ENCODE results near the gene ACOT8.
A peak's percentile ranks its signal among the peaks of the same experiment; 100 is the strongest.
"Not testable (repeated sequence)": the region's sequence is repeated elsewhere in the genome, so short reads cannot be mapped to it uniquely, and the experiment has no call there.

ACOT8 gene

DNA sequence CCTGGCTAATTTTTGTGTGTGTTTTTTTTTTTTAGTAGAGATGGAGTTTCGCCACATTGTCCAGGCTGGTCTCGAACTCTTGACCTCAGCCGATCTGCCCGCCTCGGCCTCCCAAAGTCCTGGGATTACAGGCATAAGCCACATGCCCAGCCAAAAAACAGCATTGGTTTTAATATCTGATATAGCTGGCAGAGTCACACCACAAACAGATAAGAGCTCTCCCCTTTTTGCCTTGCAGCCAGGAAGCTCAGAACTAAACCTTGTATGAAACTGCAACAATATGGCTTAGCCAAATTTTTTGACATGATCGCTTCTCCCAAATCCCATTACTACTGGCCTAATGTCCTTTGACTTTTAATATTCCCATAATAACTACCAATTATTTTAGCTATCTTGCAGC lies 4.9 kb downstream of the ACOT8 start:
- peak; percentile 26 for DNase-seq (ENCODE audit: low spot score)

- DNase-seq (ENCODE audit: low spot score), result no peak
Measured at GRCh38 chr20:45851501-45851900, 5.7 kb downstream of the ACOT8 start.

DNA sequence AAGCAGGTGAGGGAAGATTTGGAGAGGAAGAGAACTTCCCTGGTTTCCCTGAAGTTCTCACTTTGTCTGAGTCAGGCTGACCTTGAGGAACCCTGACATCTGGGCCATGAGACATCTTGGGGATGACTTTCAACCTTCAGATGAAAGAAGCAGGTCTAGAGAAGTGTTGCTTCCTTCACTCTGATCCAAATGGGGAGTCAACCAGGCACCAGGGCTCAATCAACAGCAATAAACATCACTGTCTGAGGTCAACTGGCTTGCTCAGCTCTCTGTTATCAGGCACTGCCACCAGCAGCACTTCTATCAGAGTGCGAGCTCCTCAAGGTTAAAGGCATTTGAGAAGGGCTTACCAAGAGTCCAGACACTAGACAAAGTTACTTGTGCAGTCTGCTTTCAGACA lies 6.3 kb downstream of the ACOT8 start:
- DNase-seq (ENCODE audit: low spot score), result peak; percentile 86

GRCh38 chr20:45850238-45850637 lies 7.0 kb downstream of the ACOT8 start:
- no peak for DNase-seq (ENCODE audit: low spot score)

- DNase-seq (ENCODE audit: low spot score), result no peak
Measured at GRCh38 chr20:45848969-45849582, 8.1 kb downstream of the ACOT8 start.

GRCh38 chr20:45848421-45848820 lies 8.8 kb downstream of the ACOT8 start:
- no peak for DNase-seq (ENCODE audit: low spot score)

DNA sequence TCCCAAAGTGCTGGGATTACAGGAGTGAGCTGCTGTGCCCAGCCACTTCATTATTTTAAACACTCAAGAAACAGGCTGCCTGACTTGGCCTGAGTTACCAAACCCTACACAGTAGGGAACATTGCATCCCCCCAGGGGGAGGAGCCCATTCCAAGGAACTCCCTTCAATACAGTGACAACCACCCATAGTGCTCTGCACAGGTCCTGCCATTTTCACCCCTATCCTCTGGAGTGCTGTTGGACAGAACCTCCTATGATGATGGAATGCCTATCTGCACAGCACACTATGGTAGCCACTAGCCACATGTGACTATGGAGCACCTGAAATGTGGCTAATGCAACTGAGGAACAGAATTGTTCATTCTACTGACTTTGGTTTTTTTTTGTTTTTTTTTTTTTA lies 11.7 kb downstream of the ACOT8 start:
- no peak for DNase-seq (ENCODE audit: low spot score)

GRCh38 chr20:45843506-45843905 lies 13.7 kb downstream of the ACOT8 start:
- DNase-seq (ENCODE audit: low spot score), result no peak

DNA sequence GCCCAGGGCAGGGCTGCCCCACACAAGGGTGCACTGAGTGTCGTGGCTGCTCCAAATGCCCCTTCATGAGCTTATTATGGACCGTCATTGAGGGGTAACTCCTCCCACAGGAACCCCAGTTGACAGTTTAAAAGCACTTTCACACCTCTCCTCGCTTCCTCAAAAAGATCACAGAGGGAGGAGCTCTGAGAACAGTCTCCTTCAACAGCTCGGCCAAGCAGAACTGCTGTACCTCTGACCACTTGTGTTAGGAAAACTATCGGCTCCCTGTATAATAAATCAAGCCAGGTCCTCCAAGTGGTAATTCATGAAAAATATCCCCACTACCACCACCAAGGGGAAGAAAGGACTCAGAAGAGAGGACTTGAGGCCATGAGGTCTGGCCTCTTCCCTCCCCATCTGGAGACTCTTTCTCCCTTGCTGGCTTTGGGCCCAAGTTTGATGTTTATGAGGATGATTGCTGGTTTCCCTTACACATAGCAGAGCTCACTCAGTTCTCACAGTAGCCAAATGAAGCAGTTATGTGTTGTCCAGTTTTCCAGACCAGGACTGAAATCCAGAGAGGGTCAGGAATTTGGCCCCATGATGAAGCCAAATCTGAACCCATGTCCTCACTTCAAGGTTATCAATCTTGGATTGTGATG lies 14.9 kb downstream of the ACOT8 start:
- no peak for DNase-seq (ENCODE audit: low spot score)

- no peak for DNase-seq (ENCODE audit: low spot score)
Measured at GRCh38 chr20:45841407-45842129, 15.6 kb downstream of the ACOT8 start.

GRCh38 chr20:45840700-45841198 lies 16.4 kb downstream of the ACOT8 start:
- no peak for DNase-seq (ENCODE audit: low spot score)

GRCh38 chr20:45836841-45837240 lies 20.4 kb downstream of the ACOT8 start:
- peak; percentile 34 for DNase-seq (ENCODE audit: low spot score)

DNA sequence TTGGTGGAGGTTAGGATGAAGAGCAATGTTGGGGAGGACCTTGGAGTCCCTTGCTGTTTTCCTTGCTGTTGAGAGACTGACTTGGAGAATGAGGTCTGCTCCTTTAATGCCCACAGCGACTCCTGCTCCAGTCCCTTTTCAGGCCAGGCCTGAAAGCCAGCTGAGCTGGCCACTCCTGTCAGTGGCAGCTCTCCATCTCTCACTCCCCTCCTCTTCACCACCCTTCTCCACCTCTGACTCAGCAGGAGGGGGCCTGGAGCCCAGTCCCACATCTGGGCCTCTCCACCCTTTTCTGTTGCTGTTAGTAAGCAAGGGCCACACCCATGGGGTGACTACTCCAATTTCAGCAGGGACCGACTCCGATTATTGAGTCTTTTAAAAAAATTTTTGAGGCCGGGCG lies 21.4 kb downstream of the ACOT8 start:
- peak; percentile 74 for DNase-seq (ENCODE audit: low spot score)

GRCh38 chr20:45835329-45835765 lies 21.8 kb downstream of the ACOT8 start:
- no peak for DNase-seq (ENCODE audit: low spot score)

GRCh38 chr20:45834797-45835161 lies 22.4 kb downstream of the ACOT8 start:
- no peak for DNase-seq (ENCODE audit: low spot score)

- DNase-seq (ENCODE audit: low spot score), result no peak
Measured at GRCh38 chr20:45833883-45834796, 23.1 kb downstream of the ACOT8 start.

DNA sequence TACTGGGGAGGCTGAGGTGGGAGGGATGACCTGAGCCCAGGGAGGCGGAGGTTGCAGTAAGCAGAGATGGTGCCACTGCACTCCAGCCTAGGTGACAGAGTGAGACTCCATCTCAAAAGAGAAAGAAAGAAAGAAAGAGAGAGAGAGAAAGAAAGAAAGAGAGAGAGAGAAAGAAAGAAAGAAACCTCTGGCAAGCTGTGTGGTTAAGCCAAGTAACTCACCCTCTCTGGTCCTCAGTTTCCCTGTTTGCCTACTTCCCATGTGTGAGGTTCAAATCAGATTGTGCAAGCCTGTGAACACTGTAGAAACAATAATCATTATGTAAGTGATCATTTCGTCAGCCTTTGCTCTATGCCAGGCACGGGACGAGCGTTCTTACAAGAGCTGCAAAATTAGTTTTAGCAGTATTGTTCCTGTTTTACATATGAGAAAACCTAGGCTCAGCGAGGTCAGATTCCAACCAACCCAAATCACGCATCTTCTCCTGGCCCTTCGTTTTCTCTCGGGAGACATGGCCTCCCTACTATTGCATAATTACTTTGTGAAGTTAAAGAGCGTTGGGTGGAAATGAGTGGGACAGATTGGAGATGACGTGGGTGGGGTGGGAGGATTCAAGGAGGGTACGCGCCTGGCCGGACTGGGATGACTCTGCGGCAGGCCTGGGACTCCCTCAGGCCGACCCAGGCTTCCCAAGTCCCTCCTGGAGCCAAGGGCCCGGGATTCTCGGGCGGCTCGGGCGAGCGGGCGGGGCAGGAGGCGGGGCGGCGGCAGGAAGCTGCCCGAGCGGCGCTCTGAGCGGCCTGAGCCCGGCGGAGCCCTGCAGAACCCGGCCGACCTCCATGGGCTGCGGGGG lies 23.9 kb downstream of the ACOT8 start, which contains the start of gene SNX21:
TSS of gene SNX21 (plus strand) at position 770 of the 853 bp plus-strand sequence. CDS start 121 bp downstream, outside the sequence.
- no peak for DNase-seq (ENCODE audit: low spot score)

DNA sequence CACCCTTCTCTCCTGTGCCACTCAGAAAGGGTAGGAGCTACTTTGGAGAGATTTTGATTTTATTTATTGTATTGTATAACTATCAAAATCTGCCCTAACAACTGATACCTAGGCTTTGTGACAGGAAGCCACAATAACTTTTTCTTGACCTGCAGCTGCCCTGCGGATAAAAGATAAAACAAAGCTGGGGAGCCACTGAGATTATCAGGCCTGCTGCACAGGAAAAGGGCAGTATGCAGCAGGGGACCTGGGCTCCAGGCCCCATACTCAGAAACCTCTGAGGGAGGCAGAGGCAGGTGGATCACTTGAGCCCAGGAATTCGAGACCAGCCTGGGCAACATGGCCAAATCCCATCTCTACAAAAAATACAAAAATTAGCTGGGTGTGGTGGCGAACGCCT lies 24.6 kb downstream of the ACOT8 start:
- no peak for DNase-seq (ENCODE audit: low spot score)

- DNase-seq (ENCODE audit: low spot score), result not testable (repeated sequence)
Measured at GRCh38 chr20:45829673-45830106, 27.5 kb downstream of the ACOT8 start.

DNA sequence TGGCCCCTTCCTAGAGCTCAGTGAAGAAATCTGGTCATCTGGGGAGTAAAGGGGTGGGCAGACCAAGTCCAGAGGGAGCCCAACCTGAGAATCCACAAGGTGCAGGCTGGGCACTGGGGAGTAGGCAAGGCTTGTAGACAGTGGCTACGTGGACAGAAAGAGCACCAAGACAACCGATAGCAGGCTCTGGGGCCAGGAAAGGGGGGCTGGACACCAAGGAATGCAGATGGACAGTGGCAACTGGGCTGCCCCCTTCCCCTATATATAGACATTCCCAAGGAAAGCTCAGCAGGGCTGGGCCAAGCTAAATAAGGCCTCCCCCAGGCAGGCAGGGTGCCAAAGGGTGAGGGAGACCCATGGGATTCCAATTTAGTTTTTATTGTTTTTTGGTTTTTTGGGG lies 28.6 kb downstream of the ACOT8 start:
- DNase-seq (ENCODE audit: low spot score), result no peak

GRCh38 chr20:45827712-45828111 lies 29.5 kb downstream of the ACOT8 start:
- no peak for DNase-seq (ENCODE audit: low spot score)
